Measurements from ENCODE around the gene CHPF.

- TF ChIP-seq, protein P1, sequence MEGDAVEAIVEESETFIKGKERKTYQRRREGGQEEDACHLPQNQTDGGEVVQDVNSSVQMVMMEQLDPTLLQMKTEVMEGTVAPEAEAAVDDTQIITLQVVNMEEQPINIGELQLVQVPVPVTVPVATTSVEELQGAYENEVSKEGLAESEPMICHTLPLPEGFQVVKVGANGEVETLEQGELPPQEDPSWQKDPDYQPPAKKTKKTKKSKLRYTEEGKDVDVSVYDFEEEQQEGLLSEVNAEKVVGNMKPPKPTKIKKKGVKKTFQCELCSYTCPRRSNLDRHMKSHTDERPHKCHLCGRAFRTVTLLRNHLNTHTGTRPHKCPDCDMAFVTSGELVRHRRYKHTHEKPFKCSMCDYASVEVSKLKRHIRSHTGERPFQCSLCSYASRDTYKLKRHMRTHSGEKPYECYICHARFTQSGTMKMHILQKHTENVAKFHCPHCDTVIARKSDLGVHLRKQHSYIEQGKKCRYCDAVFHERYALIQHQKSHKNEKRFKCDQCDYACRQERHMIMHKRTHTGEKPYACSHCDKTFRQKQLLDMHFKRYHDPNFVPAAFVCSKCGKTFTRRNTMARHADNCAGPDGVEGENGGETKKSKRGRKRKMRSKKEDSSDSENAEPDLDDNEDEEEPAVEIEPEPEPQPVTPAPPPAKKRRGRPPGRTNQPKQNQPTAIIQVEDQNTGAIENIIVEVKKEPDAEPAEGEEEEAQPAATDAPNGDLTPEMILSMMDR (IDR thresholded peaks at IDR 0.05) = no peak
- no peak for TF ChIP-seq POLR2A (IDR thresholded peaks at IDR 0.05)
Observed at GRCh38 chr2:219576505-219577388, 33.1 kb upstream of the CHPF start.

Measured in body of pancreas (tissue), 4 donors.